ENCODE measurements around the gene TOGARAM2.

DNA sequence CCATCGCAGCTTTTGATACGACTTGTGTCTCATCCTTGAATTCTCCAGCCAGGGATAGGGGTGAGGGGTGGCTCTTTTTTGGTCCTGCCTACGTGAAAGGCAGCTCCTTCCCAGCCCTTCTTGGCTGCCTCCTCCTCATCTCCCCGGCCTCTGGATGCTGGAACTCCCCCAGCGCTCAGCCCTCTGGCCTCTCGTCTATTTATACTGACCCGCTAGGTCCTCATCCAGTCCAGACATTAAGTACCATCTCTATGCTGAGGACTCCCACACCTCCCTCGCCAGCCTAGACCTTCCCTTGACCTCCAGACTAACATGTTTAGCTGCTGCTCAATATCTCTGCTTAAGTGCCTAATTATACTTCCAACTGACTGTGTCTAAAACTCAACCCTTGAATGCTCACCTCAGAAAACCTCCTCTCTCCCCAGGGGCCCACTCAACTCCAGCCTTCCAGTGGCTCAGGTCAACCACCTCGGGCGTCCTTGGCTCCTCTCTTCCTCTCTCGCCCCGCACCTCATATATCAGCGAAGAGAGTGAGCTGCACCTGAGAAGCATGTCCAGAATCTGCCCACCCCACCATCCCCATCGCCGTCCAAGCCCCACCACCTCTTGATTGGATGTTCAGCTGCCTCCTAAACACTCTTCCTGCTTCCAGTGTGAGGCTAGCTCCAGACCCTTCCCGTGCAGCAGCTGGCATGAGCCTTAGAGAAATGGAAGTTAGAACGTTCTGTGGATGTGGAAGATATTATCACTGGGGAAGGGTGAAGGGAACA, 34.8 kb downstream of the TOGARAM2 start:
- TF ChIP-seq, protein P1, sequence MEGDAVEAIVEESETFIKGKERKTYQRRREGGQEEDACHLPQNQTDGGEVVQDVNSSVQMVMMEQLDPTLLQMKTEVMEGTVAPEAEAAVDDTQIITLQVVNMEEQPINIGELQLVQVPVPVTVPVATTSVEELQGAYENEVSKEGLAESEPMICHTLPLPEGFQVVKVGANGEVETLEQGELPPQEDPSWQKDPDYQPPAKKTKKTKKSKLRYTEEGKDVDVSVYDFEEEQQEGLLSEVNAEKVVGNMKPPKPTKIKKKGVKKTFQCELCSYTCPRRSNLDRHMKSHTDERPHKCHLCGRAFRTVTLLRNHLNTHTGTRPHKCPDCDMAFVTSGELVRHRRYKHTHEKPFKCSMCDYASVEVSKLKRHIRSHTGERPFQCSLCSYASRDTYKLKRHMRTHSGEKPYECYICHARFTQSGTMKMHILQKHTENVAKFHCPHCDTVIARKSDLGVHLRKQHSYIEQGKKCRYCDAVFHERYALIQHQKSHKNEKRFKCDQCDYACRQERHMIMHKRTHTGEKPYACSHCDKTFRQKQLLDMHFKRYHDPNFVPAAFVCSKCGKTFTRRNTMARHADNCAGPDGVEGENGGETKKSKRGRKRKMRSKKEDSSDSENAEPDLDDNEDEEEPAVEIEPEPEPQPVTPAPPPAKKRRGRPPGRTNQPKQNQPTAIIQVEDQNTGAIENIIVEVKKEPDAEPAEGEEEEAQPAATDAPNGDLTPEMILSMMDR (IDR thresholded peaks at IDR 0.05 in 8 of 11, conservative IDR thresholded peaks at IDR 0.05 in 3 of 11): no peak
- no peak for TF ChIP-seq POLR2A (IDR thresholded peaks at IDR 0.05)
